IMR-90 (cell line): ENCODE measurements around the gene FAM43B. TPM values are rescaled to one million over a fixed set of nuclear protein-coding genes. Genes with fewer than 3 reads are reported as not detected.

ENCODE experiments used
- ATAC-seq: fragments of 200-7000 bp; cut with Tn5 transposase; 2 replicates; pipeline ENCODE4 v1.9.1; 2020; ENCODE audit warnings: low read depth, mild to moderate bottlenecking, moderate library complexity
- BruUV-seq: library from RNA; stranded (reverse); fragments of 400-500 nt; replicated peaks from 2 replicates; lab custom pipeline; 2021; lab: Mats Ljungman, UMichigan
- CTCF ChIA-PET: fragments of 300-600 bp; formaldehyde crosslinking; extraction: SDS; loops from one replicate; lab custom pipeline; 2021; ENCODE audit warnings: antibody characterized with exemption; lab: Yijun Ruan, JAX
- POLR2A ChIA-PET: fragments of 300-600 bp; sonication (Branson Sonifier 250); formaldehyde crosslinking; loops from one replicate; lab custom pipeline; 2022; ENCODE audit warnings: antibody characterized with exemption; ENCODE audit not compliant: unreplicated experiment; lab: Charles Lee
- DNase-seq: peaks from one replicate; pipeline ENCODE4 v3.0.0; 2013
- H2AFZ ChIP-seq: replicated peaks from 2 replicates; pipeline ENCODE3; 2013; ENCODE audit warnings: low read length, mild to moderate bottlenecking; ENCODE audit not compliant: poor library complexity
- H2AK5ac ChIP-seq: 2 replicates; pipeline ENCODE4 v1.6.1; 2013; ENCODE audit warnings: low read depth, low read length, inconsistent platforms
- H2AK9ac ChIP-seq: replicated peaks from 2 replicates; pipeline ENCODE3; 2013; ENCODE audit warnings: mild to moderate bottlenecking, low read depth, low read length, moderate library complexity; ENCODE audit not compliant: poor library complexity
- H2BK120ac ChIP-seq: 2 replicates; pipeline ENCODE4 v1.6.1; 2013; ENCODE audit warnings: low read depth, low read length, inconsistent platforms
- H2BK15ac ChIP-seq: 3 replicates; pipeline ENCODE4 v1.6.1; 2013; ENCODE audit warnings: low read depth, low read length, inconsistent platforms
- H2BK20ac ChIP-seq: 2 replicates; pipeline ENCODE4 v1.6.1; 2013; ENCODE audit warnings: low read depth, mild to moderate bottlenecking, inconsistent platforms, low read length, moderate library complexity
- H2BK5ac ChIP-seq: 2 replicates; pipeline ENCODE4 v1.6.1; 2013; ENCODE audit warnings: mild to moderate bottlenecking, low read depth, low read length, inconsistent platforms; ENCODE audit not compliant: poor library complexity, severe bottlenecking
- H3K14ac ChIP-seq: replicated peaks from 2 replicates; pipeline ENCODE4 v1.6.1; 2013; ENCODE audit warnings: low read depth, low read length, inconsistent platforms
- H3K18ac ChIP-seq: 2 replicates; pipeline ENCODE4 v1.6.1; 2013; ENCODE audit warnings: low read depth, low read length, control low read depth
- H3K23ac ChIP-seq: 2 replicates; pipeline ENCODE4 v1.6.1; 2013; ENCODE audit warnings: low read depth, low read length, inconsistent platforms
- H3K27ac ChIP-seq: 2 replicates; pipeline ENCODE4 v1.5.1; 2013; ENCODE audit warnings: mild to moderate bottlenecking, control low read depth, low read length; ENCODE audit not compliant: insufficient read depth
- H3K27me3 ChIP-seq: 2 replicates; pipeline ENCODE4 v1.6.1; 2013; ENCODE audit warnings: low read length; ENCODE audit not compliant: control insufficient read depth, insufficient read depth
- H3K36me3 ChIP-seq: 2 replicates; pipeline ENCODE4 v1.6.1; 2013; ENCODE audit warnings: low read length, mixed read lengths; ENCODE audit not compliant: control insufficient read depth, insufficient read depth
- H3K4ac ChIP-seq: 2 replicates; pipeline ENCODE4 v1.6.1; 2013; ENCODE audit warnings: low read depth, low read length, inconsistent platforms
- H3K4me1 ChIP-seq: 2 replicates; pipeline ENCODE4 v1.6.1; 2013; ENCODE audit warnings: low read length, mixed read lengths; ENCODE audit not compliant: control insufficient read depth, insufficient read depth
- H3K4me2 ChIP-seq: 2 replicates; pipeline ENCODE4 v1.6.1; 2013; ENCODE audit warnings: low read depth, mild to moderate bottlenecking, control low read depth, low read length, moderate library complexity
- H3K4me3 ChIP-seq: 2 replicates; pipeline ENCODE4 v1.5.1; 2013; ENCODE audit warnings: low read depth, mild to moderate bottlenecking, control low read depth, low read length, moderate library complexity; ENCODE audit not compliant: insufficient read depth
- H3K56ac ChIP-seq: 2 replicates; pipeline ENCODE4 v1.6.1; 2013; ENCODE audit warnings: low read length, inconsistent platforms; ENCODE audit not compliant: insufficient read depth; ENCODE audit errors: extremely low read depth
- H3K79me1 ChIP-seq, 2 experiments: 2 replicates each; pipeline ENCODE4 v1.6.1; 2013; ENCODE audit warnings: low read length in 2 of 2, inconsistent platforms in 1 of 2, low read depth in 1 of 2
- H3K9ac ChIP-seq: 2 replicates; pipeline ENCODE4 v1.6.1; 2013; ENCODE audit warnings: low read depth, low read length, control low read depth
- H3K9me1 ChIP-seq: 2 replicates; pipeline ENCODE4 v1.6.1; 2013; ENCODE audit warnings: low read length, inconsistent platforms; ENCODE audit not compliant: insufficient read depth
- H3K9me3 ChIP-seq: 2 replicates; pipeline ENCODE4 v1.6.1; 2013; ENCODE audit warnings: low read length; ENCODE audit not compliant: control insufficient read depth, insufficient read depth
- H4K20me1 ChIP-seq: 2 replicates; pipeline ENCODE4 v1.6.1; 2013; ENCODE audit warnings: low read length, inconsistent platforms; ENCODE audit not compliant: insufficient read depth
- H4K5ac ChIP-seq: 2 replicates; pipeline ENCODE4 v1.6.1; 2013; ENCODE audit warnings: mild to moderate bottlenecking, low read depth, low read length, control low read depth
- H4K8ac ChIP-seq, 2 experiments: 2 replicates each; pipeline ENCODE4 v1.6.1; 2013; ENCODE audit warnings: low read depth in 2 of 2, low read length in 2 of 2, control low read depth in 1 of 2, inconsistent platforms in 1 of 2
- H4K91ac ChIP-seq: 2 replicates; pipeline ENCODE4 v1.6.1; 2013; ENCODE audit warnings: low read depth, low read length, inconsistent platforms; ENCODE audit not compliant: insufficient read depth
- BHLHE40 ChIP-seq: fragments of 150-350 bp; IDR thresholded peaks from 2 replicates; pipeline ENCODE4 v1.6.1; 2016; ENCODE audit warnings: mild to moderate bottlenecking, low read depth, low read length
- CEBPB ChIP-seq: IDR thresholded peaks from 2 replicates; pipeline ENCODE4 v1.6.1; 2012; ENCODE audit warnings: low read depth, low read length, improper control_type of control experiment
- CHD1 ChIP-seq: IDR thresholded peaks from 2 replicates; pipeline ENCODE4 v1.6.1; 2012; ENCODE audit warnings: low read depth, low read length, improper control_type of control experiment
- CTCF ChIP-seq: conservative IDR thresholded peaks from 2 replicates; pipeline ENCODE4 v1.5.1; 2012; ENCODE audit warnings: mild to moderate bottlenecking, low read depth, low read length, improper control_type of control experiment
- ELK1 ChIP-seq: fragments of 150-350 bp; IDR thresholded peaks from 2 replicates; pipeline ENCODE4 v1.6.1; 2016; ENCODE audit warnings: low read depth, mild to moderate bottlenecking, low read length, moderate library complexity, borderline replicate concordance
- FOS ChIP-seq: fragments of 150-350 bp; IDR thresholded peaks from 2 replicates; pipeline ENCODE4 v1.6.1; 2016; ENCODE audit warnings: low read depth, low read length
- MAFK ChIP-seq: IDR thresholded peaks from 2 replicates; pipeline ENCODE4 v1.6.1; 2012; ENCODE audit warnings: low read depth, low read length, improper control_type of control experiment
- MAZ ChIP-seq: IDR thresholded peaks from 2 replicates; pipeline ENCODE4 v1.6.1; 2012; ENCODE audit warnings: low read depth, mild to moderate bottlenecking, low read length, improper control_type of control experiment, moderate library complexity, borderline replicate concordance
- MXI1 ChIP-seq: IDR thresholded peaks from 2 replicates; pipeline ENCODE4 v1.6.1; 2012; ENCODE audit warnings: low read depth, mild to moderate bottlenecking, low read length, moderate library complexity, borderline replicate concordance
- NFE2L2 ChIP-seq: fragments of 150-350 bp; IDR thresholded peaks from 2 replicates; pipeline ENCODE4 v1.6.1; 2016; ENCODE audit warnings: low read depth, mild to moderate bottlenecking, low read length
- POLR2A ChIP-seq: IDR thresholded peaks from 2 replicates; pipeline ENCODE4 v1.6.1; 2012; ENCODE audit warnings: mild to moderate bottlenecking, low read depth, low read length
- RAD21 ChIP-seq: IDR thresholded peaks from 2 replicates; pipeline ENCODE4 v1.6.1; 2012; ENCODE audit warnings: low read length, improper control_type of control experiment
- RCOR1 ChIP-seq: IDR thresholded peaks from 2 replicates; pipeline ENCODE4 v1.6.1; 2012; ENCODE audit warnings: mild to moderate bottlenecking, low read length, improper control_type of control experiment; ENCODE audit not compliant: insufficient replicate concordance
- RFX5 ChIP-seq: IDR thresholded peaks from 2 replicates; pipeline ENCODE4 v1.8.0; 2012; ENCODE audit warnings: low read depth, mild to moderate bottlenecking, low read length, moderate library complexity
- SMC3 ChIP-seq: fragments of 150-350 bp; IDR thresholded peaks from 2 replicates; pipeline ENCODE4 v1.6.1; 2016; ENCODE audit warnings: low read depth, mild to moderate bottlenecking, antibody characterized with exemption, low read length, moderate library complexity
- USF2 ChIP-seq: fragments of 150-350 bp; IDR thresholded peaks from 2 replicates; pipeline ENCODE4 v1.6.1; 2017; ENCODE audit warnings: mild to moderate bottlenecking, antibody characterized with exemption, low read length, low read depth
- WGBS, 2 experiments: methylation state at CpG; one replicate each; pipeline versions ENCODE4 v1.1.5 to v1.1.7; 2013; ENCODE audit warnings: missing lambda C conversion rate in 2 of 2; ENCODE audit not compliant: insufficient read length in 1 of 2; ENCODE audit errors: extremely low coverage in 2 of 2; 5-methylcytosine and 5-hydroxymethylcytosine counted together
- dilution Hi-C: fragments of 300-500 bp; cut with HindIII; formaldehyde crosslinking; loops from one replicate; pipeline ENCODE4 v1.14.3; 2018; ENCODE audit warnings: low sequenced_read_pairs; ENCODE audit not compliant: unreplicated experiment
- in situ Hi-C: fragments of 300-500 bp; cut with MboI; formaldehyde crosslinking; loops from 3 replicates; pipeline ENCODE4 v1.14.3; 2019; ENCODE audit warnings: low sequenced_read_pairs, inconsistent platforms, mixed read lengths
- intact Hi-C: fragments of 100-400 bp; cut with micrococcal nuclease; formaldehyde crosslinking; loops from 2 replicates; pipeline ENCODE4 v1.10.0; 2022
- polyA plus RNA-seq, 3 experiments: library from polyadenylated mRNA; depleted of rRNA; stranded (reverse); fragments of >200 nt; gene quantifications; 2 replicates each; pipeline ENCODE4 v1.2.3, GENCODE V29; 2012; ENCODE audit warnings: low replicate concordance in 1 of 3
- total RNA-seq: library from RNA; depleted of rRNA; stranded (reverse); fragments of >200 nt; gene quantifications from 2 replicates; pipeline ENCODE4 v1.2.3, GENCODE V29; 2012

FAM43B gene
- total and polyA plus RNA-seq, 2 of the 4 experiments (the other 2 are of a cell fraction), result 0.05 TPM; not detected in 1

- no peak for ATAC-seq
- Histone ChIP-seq H2AK5ac (no peak overlapping the region), H4K91ac (no peak overlapping the region), H3K79me1 (no peaks in the 10 kb centered on the region), H2BK5ac (no peak overlapping the region), H3K9me3 (peaks cover 9% of the 10 kb centered on the region), H3K4me2 (no peak overlapping the region), H3K4me3 (no peak overlapping the region), H4K20me1 (no peaks in the 10 kb centered on the region), H4K8ac (no peak overlapping the region), H2BK120ac (no peak overlapping the region), H3K27me3 (peaks cover 23% of the 10 kb centered on the region), H3K23ac (no peak overlapping the region), H3K36me3 (no peaks in the 10 kb centered on the region), H3K18ac (no peak overlapping the region), H3K4me1 (no peaks in the 10 kb centered on the region; the same call in 1 of the 2 replicates), H4K5ac (no peak overlapping the region), H2AFZ (no peak overlapping the region), H2BK15ac (no peak overlapping the region), H2BK20ac (no peak overlapping the region), H3K9me1 (peaks cover 5% of the 10 kb centered on the region; the same call in 1 of the 2 replicates), H3K56ac (no peak overlapping the region), H3K4ac (no peak overlapping the region), H3K14ac (no peak overlapping the region), H3K9ac (no peak overlapping the region), H2AK9ac (no peak overlapping the region), H3K27ac (no peak overlapping the region)
- TF ChIP-seq USF2, result no peak
- no peak for TF ChIP-seq MXI1
- TF ChIP-seq CTCF, result no peak
- TF ChIP-seq MAFK, result no peak
- TF ChIP-seq ELK1, result no peak
- TF ChIP-seq RAD21, result no peak
- no peak for TF ChIP-seq BHLHE40
- TF ChIP-seq RCOR1, result no peak
- TF ChIP-seq FOS, result no peak
- TF ChIP-seq POLR2A, result no peak
- TF ChIP-seq CHD1, result no peak
- no peak for TF ChIP-seq SMC3
- TF ChIP-seq NFE2L2, result no peak
- TF ChIP-seq RFX5, result no peak
- TF ChIP-seq MAZ, result no peak
- TF ChIP-seq CEBPB, result no peak
- no peak for DNase-seq
- WGBS, 2 experiments, result 20% methylated on average over 1 of the region's 1 CpG; no CpG with 5 or more reads in 1 of the 2 experiments
- dilution Hi-C loops (no loop called here), intact Hi-C loops (no loop called here), in situ Hi-C loops (loop anchor here (5.0 kb wide), 1 partner anchor 63 kb away; no protein-coding TSS in a partner anchor)
- no TSS peak for BruUV-seq
- CTCF ChIA-PET, result interaction anchor here (0.6 to 1.3 kb wide), 3 partner anchors 18 to 62 kb away, joined by 3 read pairs; no protein-coding TSS in a partner anchor
- POLR2A ChIA-PET, result interaction anchor here (0.6 kb wide), 1 partner anchor 43 kb away, joined by 3 read pairs; no protein-coding TSS in a partner anchor
Measured at GRCh38 chr1:20573987-20574386, 21.6 kb downstream of the FAM43B start.
